Measurements from ENCODE around the gene SLC5A4. TPM values are rescaled to one million over a fixed set of nuclear protein-coding genes. Genes with fewer than 3 reads are reported as not detected.

SLC5A4 gene
- polyA plus RNA-seq, 1 donor (not counting 4 experiments of a cell fraction or from before 2014, with no cell fraction given), result not detected

GRCh38 chr22:32222991-32223390, 32.2 kb downstream of the SLC5A4 start:
- H4K20me1 ChIP-seq (ENCODE audit: control insufficient read depth, extremely low read depth, insufficient read depth, low read length), result no peaks in the 10 kb centered on the region
- no peak overlapping the region for H2AFZ ChIP-seq (ENCODE audit: control insufficient read depth, low read length)
- H3K4me3 ChIP-seq (ENCODE audit: control insufficient read depth in 2 of 3, extremely low read depth in 1 of 3, insufficient read depth in 2 of 3, low read depth in 1 of 3, low read length in 3 of 3), result no peak overlapping the region
- H3K9me1 ChIP-seq (ENCODE audit: control insufficient read depth, extremely low read depth, insufficient read depth, low read length), result no peaks in the 10 kb centered on the region
- no peaks in the 10 kb centered on the region for H3K4me1 ChIP-seq (ENCODE audit: control insufficient read depth, extremely low read depth, insufficient read depth, low read length)
- H3K27me3 ChIP-seq (ENCODE audit: control insufficient read depth, extremely low read depth, insufficient read depth, low read length), result no peaks in the 10 kb centered on the region
- H3K36me3 ChIP-seq (ENCODE audit: control insufficient read depth in 2 of 2, extremely low read depth in 1 of 2, insufficient read depth in 2 of 2, low read length in 2 of 2), result no peaks in the 10 kb centered on the region
- no peak for TF ChIP-seq CTCF (optimal IDR thresholded peaks at IDR 0.05 in 1 of 3, IDR thresholded peaks at IDR 0.05 in 1 of 3, conservative IDR thresholded peaks at IDR 0.05 in 1 of 3; ENCODE audit: extremely low read depth in 1 of 3, insufficient read depth in 2 of 3, low read length in 3 of 3)
- TF ChIP-seq EZH2 (IDR thresholded peaks at IDR 0.05; ENCODE audit: low read length), result no peak
- no peak overlapping the region for H3K4me2 ChIP-seq (ENCODE audit: control insufficient read depth, extremely low read depth, insufficient read depth, low read depth, low read length)
- H3K9ac ChIP-seq (ENCODE audit: control insufficient read depth, extremely low read depth, insufficient read depth, low read length), result no peak overlapping the region
- no peaks in the 10 kb centered on the region for H3K9me3 ChIP-seq (ENCODE audit: control insufficient read depth, low read depth, low read length)
- dilution Hi-C loops (cut with MboI; ENCODE audit: extremely low pct_ligation_motif_present, low sequenced_read_pairs), result no loop called here
- no peak for DNase-seq (ENCODE audit: low read depth, low spot score)
- no peak overlapping the region for H3K27ac ChIP-seq (ENCODE audit: control insufficient read depth, insufficient read depth, low read length)
- no peak for FAIRE-seq
- no peaks in the 10 kb centered on the region for H3K79me2 ChIP-seq (ENCODE audit: control insufficient read depth, insufficient read depth, low read length)

- H3K36me3 ChIP-seq (ENCODE audit: control insufficient read depth in 2 of 2, extremely low read depth in 1 of 2, insufficient read depth in 2 of 2, low read length in 2 of 2), result no peaks in the 10 kb centered on the region
- no peak overlapping the region for H3K27ac ChIP-seq (ENCODE audit: control insufficient read depth, insufficient read depth, low read length)
- H3K27me3 ChIP-seq (ENCODE audit: control insufficient read depth, extremely low read depth, insufficient read depth, low read length), result no peaks in the 10 kb centered on the region
- H4K20me1 ChIP-seq (ENCODE audit: control insufficient read depth, extremely low read depth, insufficient read depth, low read length), result no peaks in the 10 kb centered on the region
- no peaks in the 10 kb centered on the region for H3K9me1 ChIP-seq (ENCODE audit: control insufficient read depth, extremely low read depth, insufficient read depth, low read length)
- DNase-seq (ENCODE audit: low read depth, low spot score) (no peak), FAIRE-seq (no peak)
- no peak overlapping the region for H3K4me2 ChIP-seq (ENCODE audit: control insufficient read depth, extremely low read depth, insufficient read depth, low read depth, low read length)
- dilution Hi-C loops (cut with MboI; ENCODE audit: extremely low pct_ligation_motif_present, low sequenced_read_pairs), result no loop called here
- no peak for TF ChIP-seq EZH2 (IDR thresholded peaks at IDR 0.05; ENCODE audit: low read length)
- TF ChIP-seq CTCF (optimal IDR thresholded peaks at IDR 0.05 in 1 of 3, IDR thresholded peaks at IDR 0.05 in 1 of 3, conservative IDR thresholded peaks at IDR 0.05 in 1 of 3; ENCODE audit: extremely low read depth in 1 of 3, insufficient read depth in 2 of 3, low read length in 3 of 3), result no peak
- no peak overlapping the region for H3K9ac ChIP-seq (ENCODE audit: control insufficient read depth, extremely low read depth, insufficient read depth, low read length)
- H3K4me1 ChIP-seq (ENCODE audit: control insufficient read depth, extremely low read depth, insufficient read depth, low read length), result no peaks in the 10 kb centered on the region
- no peaks in the 10 kb centered on the region for H3K9me3 ChIP-seq (ENCODE audit: control insufficient read depth, low read depth, low read length)
- no peak overlapping the region for H2AFZ ChIP-seq (ENCODE audit: control insufficient read depth, low read length)
- H3K4me3 ChIP-seq (ENCODE audit: control insufficient read depth in 2 of 3, extremely low read depth in 1 of 3, insufficient read depth in 2 of 3, low read depth in 1 of 3, low read length in 3 of 3), result no peak overlapping the region
- H3K79me2 ChIP-seq (ENCODE audit: control insufficient read depth, insufficient read depth, low read length), result no peaks in the 10 kb centered on the region
These were observed 36.1 kb downstream of the SLC5A4 start for GRCh38 chr22:32219026-32219425.
